Transverse colon (tissue), 4 donors: ENCODE results near the gene SYDE2. TPM values are rescaled to one million over a fixed set of nuclear protein-coding genes. Genes with fewer than 3 reads are reported as not detected.
A peak's percentile ranks its signal among the peaks of the same experiment; 100 is the strongest.

Experiments
- DNase-seq: peaks from one replicate; pipeline ENCODE4 v3.0.0-alpha.2; 2019
- H3K27ac ChIP-seq, 4 donors: fragments of 200-600 bp; sonication (generic); 2 replicates each; pipeline ENCODE4 v1.5.1; 2016 to 2018; ENCODE audit warnings: inconsistent platforms in 4 of 4
- H3K27me3 ChIP-seq: fragments of 200-600 bp; sonication (generic); 2 replicates; pipeline ENCODE4 v1.5.1; 2017; ENCODE audit warnings: inconsistent platforms
- H3K36me3 ChIP-seq, 4 donors: fragments of 200-600 bp; sonication (generic); 2 replicates each; pipeline ENCODE4 v1.5.1; 2017 to 2019; ENCODE audit warnings: inconsistent platforms in 4 of 4
- H3K4me1 ChIP-seq, 4 donors: fragments of 200-600 bp; sonication (generic); 2 replicates each; pipeline ENCODE4 v1.5.1; 2017 to 2020; ENCODE audit warnings: inconsistent platforms in 4 of 4
- H3K4me3 ChIP-seq, 4 donors: fragments of 200-600 bp; sonication (generic); 1 replicate in 1 of 4; 2 replicates in 3 of 4; pipeline versions ENCODE4 v1.5.1 to v1.6.1; 2017 to 2019; ENCODE audit warnings: inconsistent platforms in 4 of 4
- H3K9me3 ChIP-seq, 2 donors: fragments of 200-600 bp; sonication (generic); 2 replicates each; pipeline ENCODE4 v1.5.1; 2017 to 2019; ENCODE audit warnings: inconsistent platforms in 2 of 2
- CTCF ChIP-seq, 5 experiments: fragments of 200-600 bp in 3 of 5; fragments of 450-650 bp in 2 of 5; sonication (generic) in 3 of 5; IDR thresholded peaks; 1 replicate in 2 of 5; 2 replicates in 3 of 5; pipeline ENCODE4 v1.5.1; 2016 to 2017; ENCODE audit warnings: antibody characterized with exemption in 5 of 5, inconsistent platforms in 3 of 5, mild to moderate bottlenecking in 2 of 5, moderate library complexity in 1 of 5
- EP300 ChIP-seq: sonication (generic); formaldehyde crosslinking; IDR thresholded peaks from one replicate; pipeline ENCODE4 v1.6.1; 2017; ENCODE audit warnings: antibody characterized with exemption, low read depth
- POLR2A ChIP-seq: fragments of 450-650 bp; IDR thresholded peaks from one replicate; pipeline ENCODE4 v1.6.1; 2016; ENCODE audit warnings: antibody characterized with exemption, mild to moderate bottlenecking, moderate library complexity
- POLR2AphosphoS5 ChIP-seq, 3 donors: sonication (generic); formaldehyde crosslinking; IDR thresholded peaks; one replicate each; pipeline ENCODE4 v1.6.1; 2016; ENCODE audit warnings: antibody characterized with exemption in 3 of 3
- WGBS, 2 donors: methylation state at CpG; one replicate each; pipeline ENCODE4 v1.1.5; 2018; ENCODE audit warnings: low coverage in 1 of 2; 5-methylcytosine and 5-hydroxymethylcytosine counted together
- in situ Hi-C, 4 donors: fragments of 200-750 bp; cut with MboI; loops; one replicate each; pipeline versions ENCODE4 v1.15.0 to v1.15.1; 2017; ENCODE audit warnings: low sequenced_read_pairs in 3 of 4, low pct_ligation_motif_present in 1 of 4, low pct_unique_long_range_greater_than_20kb in 1 of 4
- intact Hi-C: fragments of 100-400 bp; cut with DNase I; formaldehyde crosslinking; loops from one replicate; pipeline ENCODE4 v1.15.1; 2023; ENCODE audit warnings: low total_unique reads
- total RNA-seq, 4 donors: library from RNA; depleted of rRNA; stranded (reverse); fragments of >200 nt; gene quantifications; one replicate each; pipeline ENCODE4 v1.1.0, GENCODE V29; 2016

Gene SYDE2
- total RNA-seq, 4 donors from 2014 or later, result 10.1 to 28.8 (median 15.4) TPM

GRCh38 chr1:85240174-85240601 lies 39.4 kb upstream of the SYDE2 start:
- WGBS, 2 donors, result 79% methylated on average over 1 of the region's 1 CpG; no CpG with 5 or more reads in 1 of the 2 donors
- intact Hi-C loops, result no loop called here

GRCh38 chr1:85237613-85238012 lies 36.8 kb upstream of the SYDE2 start:
- no peak for TF ChIP-seq CTCF (IDR thresholded peaks at IDR 0.05)
- no peak for TF ChIP-seq POLR2A
- TF ChIP-seq POLR2AphosphoS5 (IDR thresholded peaks at IDR 0.05), result no peak
- no peak for TF ChIP-seq EP300
- in situ Hi-C loops, result loop anchor here in 2 of 4 donors (10.0 to 25.0 kb wide), 2 partner anchors 113 to 275 kb away; no protein-coding TSS in a partner anchor
- no peaks in the 10 kb centered on the region for H3K36me3 ChIP-seq
- no peaks in the 10 kb centered on the region for H3K27me3 ChIP-seq
- H3K27ac ChIP-seq, result no peak overlapping the region
- DNase-seq, result no peak
- 67 to 87% methylated on average over 1 of the region's 1 CpG for WGBS, 2 donors
- peaks cover 0 to 8% (median 0%) of the 10 kb centered on the region in 4 donors for H3K4me1 ChIP-seq
- H3K9me3 ChIP-seq, result no peaks in the 10 kb centered on the region
- intact Hi-C loops, result no loop called here
- no peak overlapping the region for H3K4me3 ChIP-seq

More at GRCh38 chr1:85240174-85240601, 39.4 kb upstream of the SYDE2 start:
- Histone ChIP-seq H3K27ac (peak overlapping the region in 3 of 4 donors; percentile 37 to 67 (median 50)), H3K27me3 (no peaks in the 10 kb centered on the region), H3K4me1 (peaks cover 0 to 25% (median 4%) of the 10 kb centered on the region in 4 donors), H3K36me3 (no peaks in the 10 kb centered on the region), H3K9me3 (no peaks in the 10 kb centered on the region), H3K4me3 (no peak overlapping the region)
- in situ Hi-C loops, result loop anchor here (5.0 to 25.0 kb wide), 4 partner anchors 135 to 295 kb away; no protein-coding TSS in a partner anchor
- TF ChIP-seq POLR2A (no peak), EP300 (no peak), CTCF (IDR thresholded peaks at IDR 0.05) (no peak), POLR2AphosphoS5 (IDR thresholded peaks at IDR 0.05) (no peak)
- DNase-seq, result no peak

- Histone ChIP-seq H3K27ac (peak overlapping the region in 1 of 4 donors; percentile 14), H3K4me1 (peaks cover 0 to 10% (median 5%) of the 10 kb centered on the region in 4 donors), H3K27me3 (no peaks in the 10 kb centered on the region), H3K9me3 (no peaks in the 10 kb centered on the region), H3K4me3 (no peak overlapping the region), H3K36me3 (no peaks in the 10 kb centered on the region)
- no peak for DNase-seq
- in situ Hi-C loops (loop anchor here in 2 of 4 donors (10.0 to 25.0 kb wide), 2 partner anchors 106 to 268 kb away; no protein-coding TSS in a partner anchor), intact Hi-C loops (no loop called here)
- TF ChIP-seq POLR2A (no peak), CTCF (IDR thresholded peaks at IDR 0.05) (peak in 4 of 5 experiments; percentile 12 to 24 (median 14))
- WGBS, 2 donors, result 67 to 77% methylated on average over 3 to 8 of the region's 8 CpGs
These were observed 29.6 kb upstream of the SYDE2 start for GRCh38 chr1:85230305-85230977.

GRCh38 chr1:85229574-85230097 lies 28.8 kb upstream of the SYDE2 start:
- Histone ChIP-seq H3K4me3 (no peak overlapping the region), H3K27ac (no peak overlapping the region), H3K36me3 (no peaks in the 10 kb centered on the region), H3K9me3 (no peaks in the 10 kb centered on the region), H3K27me3 (no peaks in the 10 kb centered on the region), H3K4me1 (peaks cover 3 to 18% (median 13%) of the 10 kb centered on the region in 4 donors)
- in situ Hi-C loops, result loop anchor here in 2 of 4 donors (10.0 to 25.0 kb wide), 2 partner anchors 105 to 267 kb away; no protein-coding TSS in a partner anchor
- intact Hi-C loops, result no loop called here
- TF ChIP-seq POLR2A (no peak), CTCF (IDR thresholded peaks at IDR 0.05) (no peak), EP300 (no peak)
- DNase-seq, result no peak
- WGBS, 2 donors, result 54 to 90% methylated on average over 2 to 6 of the region's 6 CpGs
